ENCODE results near the gene INKA2. TPM values are rescaled to one million over a fixed set of nuclear protein-coding genes. Genes with fewer than 3 reads are reported as not detected.

The INKA2 gene
- 6.6 and 51.3 TPM in 2 replicates for total RNA-seq

DNA sequence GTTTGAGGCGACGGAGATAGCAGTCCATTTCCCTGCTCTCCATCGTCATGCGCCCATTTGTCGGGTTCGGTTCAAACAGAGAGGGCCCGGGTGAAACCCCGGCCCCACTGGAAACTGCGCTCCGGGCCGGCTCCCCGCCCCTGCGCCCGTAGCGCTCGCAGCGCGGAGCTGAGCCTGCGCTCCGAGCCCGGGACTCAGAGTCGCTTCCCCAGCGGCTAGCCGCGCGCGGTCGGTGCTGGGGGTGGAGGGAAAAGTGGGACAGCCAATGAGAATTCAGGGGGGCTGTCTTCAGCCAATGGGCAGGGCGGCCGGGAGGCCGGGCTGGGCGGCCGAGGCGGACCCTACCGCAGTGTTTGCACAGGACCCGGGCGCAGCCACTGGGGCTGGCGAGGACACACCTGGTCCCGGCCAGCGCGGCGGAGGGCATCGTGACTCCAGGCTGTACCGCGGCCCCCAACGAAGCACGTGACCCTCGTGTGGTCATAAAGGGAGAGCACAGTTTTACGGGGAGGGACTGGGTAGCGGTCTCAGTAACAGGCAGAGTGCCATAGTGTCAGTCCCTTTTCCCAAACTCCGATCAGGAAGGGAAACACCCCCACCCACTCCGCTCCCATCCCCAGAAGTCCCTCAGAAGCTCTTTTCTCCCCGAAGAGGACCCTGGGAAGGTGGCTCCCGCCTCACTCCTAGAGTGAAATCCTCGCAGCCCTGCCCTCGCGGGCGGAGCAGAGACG, at the start of gene INKA2:
Gene INKA2, minus strand, starts transcription at position 202 of the 731 bp plus-strand sequence. Its CDS starts 153 bp downstream, at position 49.

DNA sequence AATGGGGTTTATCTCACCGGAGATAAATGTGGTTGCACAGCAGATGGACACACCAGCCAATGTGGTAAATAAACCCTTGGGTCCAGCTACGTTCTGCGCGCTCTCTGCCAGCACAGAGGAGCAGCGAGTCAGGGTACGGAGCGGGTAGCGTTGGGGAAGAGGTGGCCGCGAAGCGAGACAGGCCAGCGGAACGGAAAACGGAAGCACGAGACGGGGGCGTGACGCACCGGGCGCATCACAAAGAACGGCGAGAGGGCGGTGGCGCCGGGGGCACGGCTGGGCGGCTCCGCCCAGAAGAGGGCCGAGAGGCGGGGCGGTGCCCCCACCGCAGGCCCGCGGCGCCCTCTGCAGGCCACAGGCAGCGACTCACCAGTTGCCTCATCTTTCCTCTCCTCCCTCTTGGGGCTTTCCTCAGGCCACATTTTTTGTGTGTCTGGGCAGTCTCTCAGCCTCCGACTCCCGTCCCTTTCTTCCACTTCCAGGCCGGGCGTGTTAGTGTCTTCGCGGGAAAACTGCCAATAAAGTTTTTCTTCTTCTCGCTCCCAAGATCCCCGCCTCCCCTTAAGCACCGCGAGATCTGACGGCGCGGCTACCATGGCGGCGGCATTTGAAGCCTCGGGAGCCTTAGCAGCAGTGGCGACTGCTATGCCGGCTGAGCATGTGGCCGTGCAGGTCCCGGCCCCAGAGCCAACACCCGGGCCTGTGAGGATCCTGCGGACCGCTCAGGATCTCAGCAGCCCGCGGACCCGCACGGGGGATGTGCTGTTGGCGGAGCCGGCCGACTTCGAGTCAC, 16.3 kb upstream of the INKA2 start, which contains the start of gene DDX20:
Gene DDX20, plus strand, starts transcription at position 571 of the 793 bp plus-strand sequence. Its CDS starts 24 bp downstream, at position 595.

Other genes with a start within 250 kb of the INKA2 start
- gene ADORA3, start 235.8 kb downstream of the INKA2 start, total RNA-seq = not detected in 2 replicates
- not detected in 2 replicates for gene TMIGD3, start 235.8 kb downstream of the INKA2 start, total RNA-seq
- 25.5 and 27.2 TPM in 2 replicates for gene RAP1A, start 119.6 kb downstream of the INKA2 start, total RNA-seq
- gene DDX20, start 16.5 kb upstream of the INKA2 start, total RNA-seq = 10.8 and 16.6 TPM in 2 replicates

Measured in smooth muscle cell of the pulmonary artery (primary cell).